Testis (tissue), 3 donors: Measurements from ENCODE around the gene ME1. TPM values are rescaled to one million over a fixed set of nuclear protein-coding genes. Genes with fewer than 3 reads are reported as not detected.

Experiments used
- DNase-seq: peaks from one replicate; pipeline ENCODE4 v3.0.0-alpha.2; 2019
- H3K27ac ChIP-seq, 2 donors: fragments of 200-600 bp; sonication (generic); one replicate each; pipeline ENCODE4 v1.5.1; 2019
- H3K27me3 ChIP-seq: fragments of 200-600 bp; sonication (generic); one replicate; pipeline ENCODE4 v1.5.1; 2019
- H3K36me3 ChIP-seq: fragments of 200-600 bp; sonication (generic); one replicate; pipeline ENCODE4 v1.5.1; 2017; ENCODE audit warnings: low read depth; ENCODE audit errors: missing control alignments
- H3K4me1 ChIP-seq: fragments of 200-600 bp; sonication (generic); one replicate; pipeline ENCODE4 v1.5.1; 2019
- H3K4me3 ChIP-seq, 2 donors: fragments of 200-600 bp; sonication (generic); one replicate each; pipeline ENCODE4 v1.5.1; 2017 to 2019
- H3K9me3 ChIP-seq: fragments of 200-600 bp; sonication (generic); one replicate; pipeline ENCODE4 v1.5.1; 2017
- POLR2A ChIP-seq: fragments of 450-650 bp; IDR thresholded peaks from one replicate; pipeline ENCODE4 v1.6.1; 2017; ENCODE audit warnings: antibody characterized with exemption, mild to moderate bottlenecking, moderate library complexity
- WGBS, 2 donors: methylation state at CpG; one replicate each; pipeline ENCODE4 v1.1.5; 2018; 5-methylcytosine and 5-hydroxymethylcytosine counted together
- intact Hi-C: fragments of 100-400 bp; cut with DNase I; formaldehyde crosslinking; loops from one replicate; pipeline ENCODE4 v1.15.1; 2023; ENCODE audit warnings: low total_unique reads
- polyA plus RNA-seq: library from polyadenylated mRNA; stranded (reverse); fragments of 350-450 nt; fragmentation: Illumina TruSeq; extraction: RNeasy Lipid Tissue Mini Kit (QIAGEN cat#74804); gene quantifications from one replicate; pipeline ENCODE4 v1.2.3, GENCODE V29; 2014; ENCODE audit warnings: low read depth, low replicate concordance; ENCODE audit not compliant: insufficient read depth
- total RNA-seq, 2 donors: library from RNA; depleted of rRNA; stranded (reverse); fragments of >200 nt; gene quantifications; one replicate each; pipeline ENCODE4 v1.2.3, GENCODE V29; 2016
- TF ChIP-seq, protein P1 (sequence below), 3 experiments: fragments of 450-650 bp in 2 of 3; fragments of 200-600 bp in 1 of 3; sonication (generic) in 1 of 3; IDR thresholded peaks; one replicate each; pipeline ENCODE4 v1.5.1; 2016 to 2019; ENCODE audit warnings: antibody characterized with exemption in 3 of 3, mild to moderate bottlenecking in 2 of 3, moderate library complexity in 1 of 3

Gene ME1
- total and polyA plus RNA-seq, 3 donors from 2014 or later = 28.0 to 37.2 (median 32.9) TPM

DNA sequence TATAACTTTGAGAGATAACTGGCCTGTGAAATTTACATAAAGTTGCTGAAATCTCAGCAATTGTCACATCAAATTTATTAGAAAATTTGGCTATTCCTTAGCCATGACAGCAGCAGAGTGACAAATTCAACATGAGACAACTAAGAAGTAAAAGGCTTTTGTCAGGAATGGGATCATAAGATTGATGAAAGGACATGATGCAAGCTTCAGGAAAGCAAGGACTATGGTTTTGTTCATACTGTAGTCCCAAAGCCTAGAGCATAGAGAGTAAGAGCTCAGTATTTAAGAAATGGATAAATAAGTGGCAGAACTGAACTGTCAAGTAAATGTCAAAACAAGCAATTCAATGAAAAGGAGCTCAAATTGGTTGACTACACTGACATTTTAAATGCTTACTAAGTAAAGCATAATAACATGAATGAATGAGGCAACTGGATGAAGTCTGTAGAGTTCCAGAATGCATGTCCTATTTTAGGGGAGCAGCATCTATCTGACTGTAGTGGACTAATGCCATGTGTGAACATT lies 250.4 kb downstream of the ME1 start:
- no peak for DNase-seq
- H3K9me3 ChIP-seq = no peaks in the 10 kb centered on the region
- H3K4me3 ChIP-seq = no peak overlapping the region
- no peaks in the 10 kb centered on the region for H3K36me3 ChIP-seq
- intact Hi-C loops = no loop called here
- no peak for TF ChIP-seq POLR2A
- TF ChIP-seq, protein P1, sequence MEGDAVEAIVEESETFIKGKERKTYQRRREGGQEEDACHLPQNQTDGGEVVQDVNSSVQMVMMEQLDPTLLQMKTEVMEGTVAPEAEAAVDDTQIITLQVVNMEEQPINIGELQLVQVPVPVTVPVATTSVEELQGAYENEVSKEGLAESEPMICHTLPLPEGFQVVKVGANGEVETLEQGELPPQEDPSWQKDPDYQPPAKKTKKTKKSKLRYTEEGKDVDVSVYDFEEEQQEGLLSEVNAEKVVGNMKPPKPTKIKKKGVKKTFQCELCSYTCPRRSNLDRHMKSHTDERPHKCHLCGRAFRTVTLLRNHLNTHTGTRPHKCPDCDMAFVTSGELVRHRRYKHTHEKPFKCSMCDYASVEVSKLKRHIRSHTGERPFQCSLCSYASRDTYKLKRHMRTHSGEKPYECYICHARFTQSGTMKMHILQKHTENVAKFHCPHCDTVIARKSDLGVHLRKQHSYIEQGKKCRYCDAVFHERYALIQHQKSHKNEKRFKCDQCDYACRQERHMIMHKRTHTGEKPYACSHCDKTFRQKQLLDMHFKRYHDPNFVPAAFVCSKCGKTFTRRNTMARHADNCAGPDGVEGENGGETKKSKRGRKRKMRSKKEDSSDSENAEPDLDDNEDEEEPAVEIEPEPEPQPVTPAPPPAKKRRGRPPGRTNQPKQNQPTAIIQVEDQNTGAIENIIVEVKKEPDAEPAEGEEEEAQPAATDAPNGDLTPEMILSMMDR (IDR thresholded peaks at IDR 0.05) = no peak
- H3K27ac ChIP-seq = no peak overlapping the region
- no peaks in the 10 kb centered on the region for H3K4me1 ChIP-seq
- H3K27me3 ChIP-seq = no peaks in the 10 kb centered on the region

DNA sequence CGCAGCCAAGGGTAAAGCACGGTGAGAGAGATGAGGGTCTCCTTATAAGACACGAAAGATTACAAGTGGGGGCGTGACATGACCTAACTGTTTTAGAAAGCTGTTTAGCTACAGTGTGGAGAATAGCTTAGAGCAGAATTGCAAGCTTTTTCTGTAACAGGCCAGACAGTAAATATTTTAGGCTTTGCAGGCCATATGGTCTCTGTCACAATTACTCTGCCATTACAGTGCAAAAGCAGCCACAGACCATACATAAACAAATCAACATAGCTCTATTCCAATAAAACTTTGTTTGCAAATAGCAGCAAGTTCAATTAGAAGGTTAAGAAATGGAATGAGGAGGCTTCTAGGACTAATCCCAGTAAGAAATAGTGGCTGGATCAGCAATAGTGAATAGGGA lies 254.6 kb downstream of the ME1 start:
- Histone ChIP-seq H3K9me3 (no peaks in the 10 kb centered on the region), H3K27ac (no peak overlapping the region), H3K27me3 (no peaks in the 10 kb centered on the region), H3K4me3 (no peak overlapping the region), H3K36me3 (no peaks in the 10 kb centered on the region), H3K4me1 (no peaks in the 10 kb centered on the region)
- TF ChIP-seq, protein P1 (IDR thresholded peaks at IDR 0.05) = no peak
- TF ChIP-seq POLR2A = no peak
- intact Hi-C loops = no loop called here
- DNase-seq = no peak
- 85 to 86% methylated on average over 4 of the region's 4 CpGs for WGBS, 2 donors

DNA sequence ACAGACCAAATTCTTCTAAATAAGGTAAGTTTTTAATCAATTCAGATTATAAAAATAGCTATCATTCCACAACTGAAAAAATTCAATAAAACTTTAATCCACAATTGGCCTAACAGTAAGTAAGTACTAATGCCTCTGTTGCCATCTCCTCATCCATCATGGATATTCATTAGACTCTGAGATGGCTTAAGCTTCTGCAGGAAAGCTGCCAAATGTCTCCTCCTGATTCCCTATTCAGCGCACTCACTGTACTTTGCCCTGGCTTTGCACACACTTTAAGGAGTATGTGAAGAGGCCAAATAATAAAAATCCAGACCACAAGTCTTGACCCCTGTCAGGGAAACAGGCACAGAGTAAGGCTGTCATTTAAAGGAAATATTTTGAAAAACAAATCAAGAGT lies 261.3 kb downstream of the ME1 start:
- H3K36me3 ChIP-seq = no peaks in the 10 kb centered on the region
- no peak for DNase-seq
- no peak overlapping the region for H3K4me3 ChIP-seq
- H3K4me1 ChIP-seq = no peaks in the 10 kb centered on the region
- TF ChIP-seq, protein P1 (IDR thresholded peaks at IDR 0.05) = no peak
- TF ChIP-seq POLR2A = no peak
- intact Hi-C loops = no loop called here
- H3K27me3 ChIP-seq = no peaks in the 10 kb centered on the region
- H3K9me3 ChIP-seq = no peaks in the 10 kb centered on the region
- no peak overlapping the region for H3K27ac ChIP-seq
- 71 to 81% methylated on average over 1 of the region's 1 CpG for WGBS, 2 donors

DNA sequence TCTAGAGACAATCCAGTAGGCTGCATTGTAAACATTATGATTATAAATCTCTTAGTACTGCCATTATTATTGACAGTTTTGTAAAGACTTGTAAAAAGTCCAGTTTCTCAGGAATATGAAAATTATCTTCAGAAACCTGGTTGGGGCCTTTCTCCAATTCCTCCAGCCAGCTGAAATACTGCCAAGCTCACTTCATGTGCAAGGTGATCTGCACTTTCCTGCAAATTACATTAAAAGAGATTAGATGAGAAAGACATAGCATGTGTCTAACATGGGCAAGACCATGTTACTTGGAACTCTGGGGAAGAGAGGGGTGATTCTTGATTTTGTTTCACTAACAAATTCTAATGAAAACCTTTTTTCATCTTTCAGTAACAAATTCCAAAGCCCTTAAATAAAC lies 261.7 kb downstream of the ME1 start:
- TF ChIP-seq, protein P1 (IDR thresholded peaks at IDR 0.05) = no peak
- TF ChIP-seq POLR2A = no peak
- intact Hi-C loops = no loop called here
- H3K36me3 ChIP-seq = no peaks in the 10 kb centered on the region

DNA sequence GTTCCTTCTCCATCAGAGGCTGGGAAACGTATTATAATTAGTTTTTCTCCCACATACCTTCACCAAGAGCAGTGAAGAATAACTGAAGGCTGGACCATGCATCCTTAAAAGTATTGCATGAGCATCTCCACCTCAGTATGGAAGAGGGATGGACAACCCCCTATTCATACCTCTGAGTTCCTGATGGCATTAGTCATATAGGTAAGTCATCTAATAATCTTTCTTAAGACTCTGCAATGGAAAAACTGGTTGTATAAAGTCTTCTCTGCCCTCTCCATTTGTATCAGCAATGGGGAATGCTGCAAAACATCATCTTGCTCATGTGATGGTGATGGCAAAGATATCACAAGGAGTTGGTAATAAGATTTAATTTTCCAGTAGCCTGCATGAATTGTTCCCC lies 262.3 kb downstream of the ME1 start:
- TF ChIP-seq, protein P1 (IDR thresholded peaks at IDR 0.05) = no peak
- TF ChIP-seq POLR2A = no peak
- Histone ChIP-seq H3K27ac (no peak overlapping the region), H3K4me3 (no peak overlapping the region), H3K36me3 (no peaks in the 10 kb centered on the region), H3K27me3 (no peaks in the 10 kb centered on the region), H3K4me1 (no peaks in the 10 kb centered on the region), H3K9me3 (no peaks in the 10 kb centered on the region)
- intact Hi-C loops = no loop called here
- WGBS, 2 donors = 86 to 100% methylated on average over 1 of the region's 1 CpG
- DNase-seq = no peak

More for the DNA sequence above, 261.7 kb downstream of the ME1 start:
- Histone ChIP-seq H3K4me3 (no peak overlapping the region), H3K27me3 (no peaks in the 10 kb centered on the region), H3K4me1 (no peaks in the 10 kb centered on the region), H3K27ac (no peak overlapping the region), H3K9me3 (no peaks in the 10 kb centered on the region)
- DNase-seq = no peak
